Measurements from ENCODE around the gene WNT10A. TPM values are rescaled to one million over a fixed set of nuclear protein-coding genes. Genes with fewer than 3 reads are reported as not detected.
A peak's percentile ranks its signal among the peaks of the same experiment; 100 is the strongest.

Gene WNT10A
- total and polyA plus RNA-seq, 2 of the 8 experiments (the other 6 are each of a cell fraction or from before 2014, with no cell fraction given): 0.05 TPM; not detected in 1

DNA sequence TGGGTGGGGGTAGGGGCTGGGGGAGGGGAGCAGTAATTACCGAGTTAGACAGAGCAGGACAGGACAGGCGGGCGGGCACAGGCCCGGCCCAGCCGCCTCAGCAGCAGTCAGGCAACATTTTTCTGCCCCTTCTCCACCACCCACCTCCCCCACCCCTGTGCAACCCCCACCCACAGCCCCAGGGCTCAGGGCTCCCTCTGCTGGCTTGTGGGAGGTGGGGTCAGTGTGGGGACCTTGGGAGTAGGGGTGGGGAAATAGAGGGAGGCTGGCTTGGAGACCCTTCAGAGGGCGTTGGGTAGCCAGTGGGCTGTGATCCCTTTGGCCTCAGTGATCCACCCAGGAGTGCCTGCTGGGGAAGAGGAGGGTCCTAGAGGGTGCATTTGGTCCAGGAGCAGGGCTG, 14.7 kb upstream of the WNT10A start:
- H3K23me2 ChIP-seq (ENCODE audit: low read depth, low read length): no peaks in the 10 kb centered on the region; the same call in 1 of the 2 replicates
- no peak overlapping the region for H3K27ac ChIP-seq (ENCODE audit: low read depth, low read length)
- no peaks in the 10 kb centered on the region for H3K36me3 ChIP-seq (ENCODE audit: control insufficient read depth in 2 of 4, insufficient read depth in 4 of 4, low read length in 3 of 4)
- peaks cover 0 to 8% (median 5%) of the 10 kb centered on the region in 4 experiments for H3K4me1 ChIP-seq (replicated peaks in 1 of 4; ENCODE audit: control insufficient read depth in 3 of 4, insufficient read depth in 4 of 4, low read length in 3 of 4)
- no peak overlapping the region for H2BK120ac ChIP-seq (replicated peaks; ENCODE audit: low read depth, low read length)
- no peak overlapping the region for H3K56ac ChIP-seq (replicated peaks; ENCODE audit: insufficient read length, low read depth, low read length)
- ChIA-PET POLR2A (ENCODE audit: partially characterized antibody) (no interaction called here), CTCF (ENCODE audit: partially characterized antibody) (interaction anchor here (1.7 to 7.4 kb wide), 3 partner anchors 7 to 27 kb away, joined by 8 to 83 read pairs (median 13); no protein-coding TSS in a partner anchor)
- H3K14ac ChIP-seq (ENCODE audit: insufficient read length): no peak overlapping the region
- TF ChIP-seq RAD21 (IDR thresholded peaks at IDR 0.05 in 1 of 2, conservative IDR thresholded peaks at IDR 0.05 in 1 of 2; ENCODE audit: low read depth in 2 of 2, low read length in 2 of 2) (0 out of 4 replicates have a peak, but pooled peaks of 1 of the 2 experiments have one; percentile 9), SUZ12 (IDR thresholded peaks at IDR 0.05; ENCODE audit: low read length) (0 out of 2 replicates have a peak, but pooled peaks have one; percentile 3), BACH1 (IDR thresholded peaks at IDR 0.05; ENCODE audit: low read length) (no peak), POLR2A (IDR thresholded peaks at IDR 0.05; ENCODE audit: control extremely low read depth in 1 of 2, low read depth in 2 of 2, low read length in 2 of 2) (no peak)
- TF ChIP-seq, protein P1, sequence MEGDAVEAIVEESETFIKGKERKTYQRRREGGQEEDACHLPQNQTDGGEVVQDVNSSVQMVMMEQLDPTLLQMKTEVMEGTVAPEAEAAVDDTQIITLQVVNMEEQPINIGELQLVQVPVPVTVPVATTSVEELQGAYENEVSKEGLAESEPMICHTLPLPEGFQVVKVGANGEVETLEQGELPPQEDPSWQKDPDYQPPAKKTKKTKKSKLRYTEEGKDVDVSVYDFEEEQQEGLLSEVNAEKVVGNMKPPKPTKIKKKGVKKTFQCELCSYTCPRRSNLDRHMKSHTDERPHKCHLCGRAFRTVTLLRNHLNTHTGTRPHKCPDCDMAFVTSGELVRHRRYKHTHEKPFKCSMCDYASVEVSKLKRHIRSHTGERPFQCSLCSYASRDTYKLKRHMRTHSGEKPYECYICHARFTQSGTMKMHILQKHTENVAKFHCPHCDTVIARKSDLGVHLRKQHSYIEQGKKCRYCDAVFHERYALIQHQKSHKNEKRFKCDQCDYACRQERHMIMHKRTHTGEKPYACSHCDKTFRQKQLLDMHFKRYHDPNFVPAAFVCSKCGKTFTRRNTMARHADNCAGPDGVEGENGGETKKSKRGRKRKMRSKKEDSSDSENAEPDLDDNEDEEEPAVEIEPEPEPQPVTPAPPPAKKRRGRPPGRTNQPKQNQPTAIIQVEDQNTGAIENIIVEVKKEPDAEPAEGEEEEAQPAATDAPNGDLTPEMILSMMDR (IDR thresholded peaks at IDR 0.05; ENCODE audit: control extremely low read depth in 1 of 3, insufficient read depth in 1 of 3, low read depth in 1 of 3, low read length in 3 of 3): peak in 2 of 3 experiments; percentile 23 to 33; a peak in 2 of 4 replicates
- no peak overlapping the region for H3K9ac ChIP-seq (replicated peaks in 1 of 4; ENCODE audit: extremely low read depth in 1 of 4, low read depth in 3 of 4, low read length in 3 of 4)
- no peak overlapping the region for H4K5ac ChIP-seq (ENCODE audit: insufficient read length, low read depth, low read length)
- no peak overlapping the region for H3K18ac ChIP-seq (ENCODE audit: extremely low read depth, low read length)
- H2AFZ ChIP-seq (ENCODE audit: low read length): no peak overlapping the region
- H3K79me1 ChIP-seq (ENCODE audit: low read depth, low read length): no peaks in the 10 kb centered on the region
- H4K20me1 ChIP-seq (replicated peaks in 1 of 2; ENCODE audit: control insufficient read depth in 1 of 2, insufficient read depth in 2 of 2, low read length in 2 of 2): peaks cover 8 to 9% of the 10 kb centered on the region in 2 experiments
- no peak overlapping the region for H3K4me3 ChIP-seq (ENCODE audit: extremely low read depth in 1 of 4, insufficient read depth in 2 of 4, low read depth in 3 of 4, low read length in 4 of 4)
- no peak overlapping the region for H2BK5ac ChIP-seq (ENCODE audit: low read depth, low read length)
- no peaks in the 10 kb centered on the region for H3K79me2 ChIP-seq (ENCODE audit: control insufficient read depth in 1 of 2, insufficient read depth in 2 of 2, low read length in 2 of 2)
- H4K8ac ChIP-seq (ENCODE audit: extremely low read depth, insufficient read depth, low read length): no peak overlapping the region
- no peak overlapping the region for H4K91ac ChIP-seq (replicated peaks; ENCODE audit: insufficient read length, low read length)
- FAIRE-seq: no peak
- peaks cover 62 to 94% (median 88%) of the 10 kb centered on the region in 4 experiments for H3K27me3 ChIP-seq (replicated peaks in 1 of 4; ENCODE audit: control insufficient read depth in 3 of 4, extremely low read depth in 1 of 4, insufficient read depth in 3 of 4, low read length in 3 of 4)
- H3K4ac ChIP-seq (replicated peaks; ENCODE audit: insufficient read length, low read depth, low read length): no peak overlapping the region
- H3K9me3 ChIP-seq (ENCODE audit: insufficient read depth in 2 of 2, low read depth in 1 of 2, low read length in 1 of 2): no peaks in the 10 kb centered on the region
- H3K23ac ChIP-seq (ENCODE audit: insufficient read length): no peak overlapping the region
- H2BK12ac ChIP-seq (ENCODE audit: low read depth, low read length): no peak overlapping the region
- H2BK20ac ChIP-seq (ENCODE audit: low read length): no peak overlapping the region
- no peak for DNase-seq (ENCODE audit: low read depth in 1 of 2, low spot score in 2 of 2)
- H2BK15ac ChIP-seq (ENCODE audit: low read length): no peak overlapping the region
- no peak overlapping the region for H3K4me2 ChIP-seq (ENCODE audit: insufficient read depth in 1 of 2, low read depth in 2 of 2, low read length in 2 of 2)
- H2AK5ac ChIP-seq (ENCODE audit: low read depth, low read length): no peak overlapping the region
- WGBS, 2 experiments (ENCODE audit: extremely low coverage in 1 of 2, insufficient coverage in 1 of 2, insufficient read length in 1 of 2, insufficient replicate concordance in 2 of 2, low coverage in 1 of 2, low lambda C conversion rate in 2 of 2, missing lambda C conversion rate in 1 of 2): 67% methylated on average over 1 of the region's 6 CpGs; no CpG with 5 or more reads in 1 of the 2 experiments

All from H1 (cell line).